Measurements from ENCODE around the gene CAPN9.
"Not testable (repeated sequence)": the region's sequence is repeated elsewhere in the genome, so short reads cannot be mapped to it uniquely, and the experiment has no call there.

The CAPN9 gene

DNA sequence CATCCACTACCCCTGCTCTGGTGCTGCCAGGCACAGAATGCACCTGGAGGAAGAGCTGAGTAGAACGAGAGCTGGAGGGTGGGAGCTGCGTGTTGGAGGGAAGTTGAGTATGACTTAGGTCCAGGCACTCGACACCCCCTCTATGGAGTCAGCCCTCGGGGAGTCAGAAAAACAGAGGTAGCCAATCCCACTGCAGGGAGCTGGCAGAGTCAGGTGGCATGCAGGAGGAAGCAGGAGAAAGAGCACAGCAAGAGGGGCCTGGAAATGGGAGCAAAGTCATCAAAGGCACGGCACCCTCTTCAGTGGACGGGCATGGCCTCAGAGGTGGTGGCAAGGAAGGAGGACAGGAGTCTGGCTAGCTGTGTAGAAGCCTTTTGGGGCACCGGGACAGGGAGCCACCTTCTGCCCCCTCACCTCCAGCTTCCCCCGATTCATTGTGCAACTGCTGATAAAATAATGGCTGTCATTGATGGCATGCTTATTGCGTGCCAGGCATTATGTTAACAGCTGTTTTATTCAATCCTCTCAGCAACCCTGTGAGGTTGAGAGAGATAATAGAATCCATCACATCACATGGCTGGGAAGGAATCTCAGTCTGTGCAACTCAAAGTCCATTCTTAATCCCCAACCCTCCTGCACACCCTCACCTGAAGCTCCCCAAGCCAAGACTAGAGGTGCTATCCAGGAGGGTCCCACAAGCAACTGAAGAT is 79.1 kb downstream of the CAPN9 start:
- DNase-seq: no peak

DNA sequence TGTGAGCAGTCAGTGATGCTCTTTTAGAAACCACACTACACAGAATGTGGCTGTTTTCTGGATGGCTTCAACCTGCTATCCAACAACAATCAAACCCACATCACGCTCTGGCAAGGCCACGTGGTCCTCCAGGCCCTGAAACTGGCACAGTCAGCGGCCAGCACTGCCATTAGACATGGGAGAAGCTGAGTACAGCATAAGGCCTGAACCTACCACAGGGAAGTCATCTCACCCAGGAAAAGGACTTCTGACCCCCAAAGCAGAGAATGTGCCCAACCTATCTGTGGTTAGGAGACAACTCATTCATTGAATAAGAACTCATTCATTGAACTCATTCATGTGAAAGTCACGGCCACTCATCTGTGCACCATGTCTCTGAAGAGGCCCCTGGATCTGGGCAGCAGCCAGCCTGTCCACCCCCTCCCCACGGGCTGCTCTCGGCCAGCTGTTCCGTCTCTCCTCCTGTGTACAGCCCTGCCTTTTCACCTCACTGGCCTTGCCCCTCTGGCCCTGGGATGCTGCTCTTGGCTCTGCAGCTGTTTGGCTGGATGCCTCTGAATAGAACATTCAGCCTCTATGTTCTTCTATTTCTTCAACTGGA is 80.0 kb downstream of the CAPN9 start:
- peak; percentile 5 for DNase-seq

DNA sequence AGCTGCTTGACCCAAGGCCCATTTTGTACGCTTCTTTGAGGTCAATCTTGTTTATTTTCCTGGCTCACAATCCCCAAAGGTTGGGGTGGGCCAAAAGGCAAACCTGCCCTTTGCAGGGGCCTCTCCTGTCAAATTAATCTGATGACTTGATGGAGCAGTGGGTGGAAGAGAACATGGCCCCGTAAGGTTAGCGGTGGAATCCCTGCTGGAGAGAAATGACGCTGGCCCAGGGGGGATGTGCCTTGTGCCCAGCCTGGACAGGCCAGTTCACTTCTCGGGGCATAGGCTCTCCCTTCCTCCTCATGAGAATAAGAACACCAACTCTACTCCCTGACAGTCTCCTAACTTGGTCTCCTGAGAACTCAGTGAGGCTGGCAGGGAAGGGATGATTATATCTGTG is 80.6 kb downstream of the CAPN9 start:
- no peak for DNase-seq

DNA sequence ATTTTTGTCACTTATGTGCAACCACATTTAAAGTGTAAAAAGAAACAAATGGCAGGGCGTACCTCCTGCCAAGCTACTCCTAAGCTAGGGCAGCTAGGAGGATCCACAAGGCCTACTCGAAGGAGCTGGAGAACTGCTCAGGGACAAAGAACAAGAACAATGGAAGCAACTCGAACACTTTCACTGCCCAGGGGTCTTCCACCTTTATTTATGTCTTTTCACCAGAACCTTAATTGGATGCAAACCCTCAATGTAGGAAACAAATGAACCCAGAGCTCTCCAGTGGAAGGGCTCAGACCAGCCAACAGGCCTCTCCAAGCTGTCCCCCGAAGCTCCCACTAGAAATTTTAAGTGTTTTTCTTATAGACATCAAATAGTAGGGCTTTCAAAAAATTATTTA is 81.2 kb downstream of the CAPN9 start:
- DNase-seq: no peak

DNA sequence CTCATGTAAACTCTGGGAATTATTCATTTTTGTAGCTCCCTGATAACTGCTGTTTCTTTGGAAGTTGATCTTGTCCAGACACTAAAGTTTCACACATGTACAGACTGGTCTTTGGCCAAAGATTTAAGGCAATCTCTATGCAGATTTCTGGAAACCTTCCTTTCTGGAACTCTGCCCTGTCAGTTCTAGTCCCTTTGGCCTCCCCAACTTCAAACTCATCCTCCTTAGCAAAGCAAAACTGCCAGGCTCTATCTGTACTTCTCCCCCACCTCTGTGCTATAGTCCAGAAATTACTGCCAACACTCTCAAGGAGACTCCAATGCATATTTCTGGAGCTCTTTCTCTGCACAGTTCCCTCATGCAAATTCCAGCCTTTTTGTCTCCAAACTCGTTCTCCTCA is 84.6 kb downstream of the CAPN9 start:
- DNase-seq: no peak

DNA sequence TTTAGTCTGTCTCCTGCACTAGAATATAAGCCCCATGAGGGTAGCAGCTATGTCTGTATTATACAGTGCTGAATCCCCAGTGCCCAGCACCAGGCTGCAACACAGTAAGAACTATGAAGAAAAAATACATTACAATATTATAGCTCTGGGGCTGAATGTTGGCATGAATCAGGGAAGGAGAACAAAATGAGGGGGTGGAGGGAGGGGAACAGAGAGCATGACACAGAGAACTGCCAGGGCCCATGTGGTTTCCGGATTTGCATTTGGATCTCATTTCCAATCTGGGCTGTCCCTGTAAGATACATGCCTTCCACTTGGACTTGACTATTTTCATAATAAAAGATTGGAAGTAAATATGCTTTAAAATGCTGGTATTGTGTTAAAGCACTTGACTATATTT is 85.3 kb downstream of the CAPN9 start:
- no peak for DNase-seq

DNA sequence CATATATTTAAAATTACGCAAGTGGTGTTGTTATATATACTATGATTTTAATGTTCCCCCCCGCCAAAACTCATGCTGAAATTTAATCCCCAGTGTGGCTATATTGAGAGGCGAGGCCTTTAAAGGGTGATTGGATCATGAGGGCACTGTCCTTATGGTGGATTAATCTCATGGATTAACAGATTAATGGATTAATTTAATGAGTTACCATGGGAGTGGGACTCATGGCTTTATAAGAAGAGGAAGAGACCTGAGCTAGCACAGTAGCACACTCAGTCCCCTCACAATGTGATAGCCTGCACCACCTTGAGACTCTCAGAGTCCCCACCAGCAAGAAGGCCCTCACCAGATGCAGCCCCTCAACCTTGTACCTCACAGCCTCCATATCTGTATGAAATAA is 86.3 kb downstream of the CAPN9 start:
- DNase-seq: no peak

DNA sequence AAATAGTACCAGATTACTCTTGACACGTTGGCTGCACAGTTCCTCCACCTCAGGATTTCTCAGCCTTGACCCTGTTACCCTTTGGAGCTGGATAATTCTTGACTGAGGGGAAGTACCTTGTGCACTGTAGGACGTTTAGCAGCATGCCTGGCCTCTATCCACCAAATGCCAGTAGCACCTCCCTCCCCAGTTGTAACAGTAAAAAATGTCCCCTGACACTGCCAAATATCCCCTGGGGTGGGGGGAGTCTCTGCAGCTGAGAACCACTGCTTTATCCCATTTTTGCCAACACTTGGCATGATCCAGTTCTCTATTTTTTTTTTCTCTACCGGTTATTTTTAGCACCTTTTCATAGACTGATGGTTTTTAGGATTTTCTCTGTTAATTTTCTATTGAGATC is 87.1 kb downstream of the CAPN9 start:
- DNase-seq: no peak

DNA sequence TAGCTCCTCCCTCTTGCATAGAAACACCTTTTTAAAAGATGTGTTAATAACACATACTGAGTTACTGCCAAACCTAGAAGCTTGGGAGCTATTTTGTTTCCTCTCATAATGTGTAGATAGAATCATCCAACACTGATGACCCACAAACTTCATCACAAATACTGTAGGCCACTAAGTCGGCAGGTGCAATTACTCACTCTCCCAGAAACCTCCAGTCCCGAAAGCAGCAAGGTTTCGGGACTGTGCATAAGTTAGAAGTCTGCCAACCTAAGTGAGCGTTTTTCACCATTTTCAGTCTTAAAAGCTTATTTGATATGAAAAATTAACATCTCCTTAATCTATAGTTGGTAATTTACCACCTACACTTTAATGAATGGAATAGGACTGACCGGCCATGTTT is 89.2 kb downstream of the CAPN9 start:
- no peak for DNase-seq

DNA sequence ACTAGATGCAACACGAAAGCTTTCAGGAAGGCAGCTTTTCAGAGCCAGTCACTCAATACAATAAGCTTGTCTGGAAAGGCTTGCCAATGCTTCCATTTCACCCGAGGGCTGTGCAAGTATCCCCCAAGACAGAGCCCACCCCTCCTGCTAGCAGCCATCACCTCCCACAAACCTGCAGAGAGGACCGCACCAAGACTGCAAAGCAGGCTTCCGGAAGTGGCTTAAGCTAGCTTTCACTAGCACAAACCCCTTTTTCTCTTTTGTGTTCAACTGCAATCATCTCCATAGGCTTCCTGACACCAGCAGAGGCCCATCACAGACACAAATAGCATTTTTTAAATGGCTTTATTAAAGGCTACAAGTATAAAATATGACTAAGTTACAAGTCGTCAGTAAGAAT is 89.6 kb downstream of the CAPN9 start:
- no peak for DNase-seq

DNA sequence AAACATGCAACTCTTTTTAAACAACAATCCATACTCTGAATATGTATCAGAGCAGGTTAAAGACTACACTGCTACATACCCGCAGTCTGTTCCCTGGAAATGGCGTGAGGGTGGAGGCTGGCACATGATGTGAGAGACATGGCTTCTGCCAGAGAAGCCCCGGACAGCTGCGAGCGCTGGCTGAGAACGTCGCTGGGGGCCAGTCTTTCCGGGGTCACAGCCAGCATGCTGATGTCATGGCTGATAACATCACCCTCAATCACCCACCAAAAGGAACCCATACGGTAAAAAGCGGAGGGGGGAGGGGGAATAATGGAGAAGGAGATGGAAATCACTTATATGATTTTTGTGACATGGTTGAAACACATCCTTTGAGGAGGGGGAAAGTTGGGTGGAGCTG is 92.0 kb downstream of the CAPN9 start:
- DNase-seq: no peak

DNA sequence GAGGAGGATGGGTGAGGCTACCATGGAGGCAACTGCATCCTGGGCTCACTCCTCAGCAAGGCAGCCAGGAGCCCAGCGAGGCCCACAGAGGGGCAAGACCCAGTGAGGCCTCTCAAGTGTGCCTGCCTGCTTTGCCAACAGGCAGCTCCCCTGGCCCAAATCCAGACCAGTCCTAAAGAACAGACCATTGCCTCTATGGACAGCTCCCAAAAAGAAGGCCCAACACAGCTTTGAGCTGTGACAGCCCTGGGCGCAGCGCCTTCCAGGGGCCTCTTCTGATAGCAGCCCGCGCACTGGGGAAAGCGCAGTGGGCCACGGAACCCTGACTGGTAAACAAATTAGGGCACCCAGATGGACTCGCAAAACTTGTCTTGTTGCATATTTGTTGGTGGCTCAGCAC is 95.6 kb downstream of the CAPN9 start:
- no peak for DNase-seq

DNA sequence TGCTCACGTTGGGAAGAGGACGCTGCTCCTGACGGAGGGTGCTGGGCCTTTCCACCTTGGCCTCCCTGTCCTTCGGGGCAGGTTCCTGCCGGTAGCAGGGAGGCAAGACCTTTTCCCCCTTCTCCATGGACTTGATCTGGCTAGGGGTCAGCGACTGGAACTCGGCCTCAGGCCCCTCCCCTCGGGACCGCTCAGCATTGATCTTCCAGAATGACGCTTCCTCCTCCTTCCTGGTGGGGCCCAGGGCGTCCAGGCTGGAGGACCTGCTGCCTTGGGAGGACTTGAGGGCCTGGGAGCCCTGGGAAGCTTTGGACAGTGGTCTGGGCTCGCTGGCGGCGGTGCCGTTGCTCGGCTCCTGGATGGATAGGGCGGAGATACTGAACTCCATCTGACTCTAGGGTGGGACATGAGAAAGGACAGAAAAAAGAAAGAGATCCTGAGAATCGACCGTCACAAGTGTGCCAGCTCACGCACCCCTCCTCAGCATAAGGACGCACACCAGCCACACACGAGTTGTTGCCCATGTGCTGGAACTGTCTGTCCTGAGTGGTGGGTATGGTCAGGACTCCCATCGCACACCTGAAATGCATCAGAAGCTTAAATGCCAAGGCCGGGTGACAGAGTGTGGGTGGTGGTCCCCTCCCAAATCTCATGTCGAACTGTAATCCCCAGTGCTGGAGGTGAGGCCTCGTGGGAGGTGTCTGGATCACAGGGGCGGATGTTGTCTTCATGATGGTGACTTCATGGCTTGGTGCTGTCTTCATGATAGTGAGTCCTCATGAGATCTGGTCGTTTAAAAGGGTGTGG is 96.5 kb downstream of the CAPN9 start:
- DNase-seq: no peak

DNA sequence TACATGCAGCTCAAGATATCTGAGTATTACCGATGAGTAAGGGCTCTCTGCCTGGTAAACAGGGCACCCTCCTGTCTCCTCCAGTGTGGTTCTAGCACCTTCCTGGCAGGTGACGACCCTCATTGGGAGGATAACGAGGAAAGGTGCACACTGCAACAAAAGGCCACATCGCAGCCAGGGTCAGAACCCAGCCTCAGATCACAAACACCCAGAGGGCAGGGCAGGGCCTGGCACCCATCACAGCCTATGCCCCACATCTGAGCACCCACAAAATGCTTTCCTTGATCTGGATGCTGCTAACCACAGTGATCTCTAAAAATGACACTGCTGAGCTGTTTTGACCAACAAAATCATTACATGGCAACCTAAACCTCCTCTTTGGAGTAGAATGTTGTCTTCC is 97.4 kb downstream of the CAPN9 start:
- no peak for DNase-seq

DNA sequence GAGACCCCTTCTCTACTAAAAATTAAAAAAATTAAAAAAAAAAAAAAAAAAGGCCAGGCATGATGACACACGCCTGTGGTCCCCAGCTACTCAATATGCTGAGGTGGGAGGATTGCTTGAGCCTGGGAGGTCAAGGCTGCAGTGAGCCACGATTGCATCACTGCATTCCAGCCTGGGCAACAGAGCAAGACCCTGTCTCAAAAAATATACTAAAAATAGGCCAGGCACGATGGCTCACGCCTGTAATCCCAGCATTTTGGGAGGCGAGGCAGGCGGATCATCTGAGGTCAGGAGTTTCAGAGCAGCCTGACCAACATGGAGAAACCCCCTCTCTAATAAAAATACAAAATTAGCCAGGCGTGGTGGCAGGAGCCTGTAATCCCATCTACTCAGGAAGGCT is 98.0 kb downstream of the CAPN9 start:
- DNase-seq: not testable (repeated sequence)

DNA sequence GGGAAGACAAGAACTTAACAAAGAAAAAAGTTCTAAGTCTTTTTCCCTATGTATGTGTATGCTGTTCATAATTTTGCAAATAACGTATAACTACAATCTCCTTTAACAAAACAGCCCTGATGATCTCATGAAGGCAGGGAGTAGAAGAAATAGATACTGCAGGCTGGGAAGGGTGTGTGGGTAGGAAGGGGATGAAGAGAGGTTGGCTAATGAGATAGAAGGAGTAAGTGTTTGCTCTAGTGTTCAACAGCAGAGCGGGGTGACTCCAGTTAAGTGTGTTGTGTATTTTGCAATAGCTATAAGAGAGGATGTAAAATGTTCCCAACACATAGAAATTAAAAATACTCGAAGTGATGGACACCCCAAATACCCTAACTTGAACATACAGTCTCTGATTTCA is 101.0 kb downstream of the CAPN9 start:
- DNase-seq: no peak

DNA sequence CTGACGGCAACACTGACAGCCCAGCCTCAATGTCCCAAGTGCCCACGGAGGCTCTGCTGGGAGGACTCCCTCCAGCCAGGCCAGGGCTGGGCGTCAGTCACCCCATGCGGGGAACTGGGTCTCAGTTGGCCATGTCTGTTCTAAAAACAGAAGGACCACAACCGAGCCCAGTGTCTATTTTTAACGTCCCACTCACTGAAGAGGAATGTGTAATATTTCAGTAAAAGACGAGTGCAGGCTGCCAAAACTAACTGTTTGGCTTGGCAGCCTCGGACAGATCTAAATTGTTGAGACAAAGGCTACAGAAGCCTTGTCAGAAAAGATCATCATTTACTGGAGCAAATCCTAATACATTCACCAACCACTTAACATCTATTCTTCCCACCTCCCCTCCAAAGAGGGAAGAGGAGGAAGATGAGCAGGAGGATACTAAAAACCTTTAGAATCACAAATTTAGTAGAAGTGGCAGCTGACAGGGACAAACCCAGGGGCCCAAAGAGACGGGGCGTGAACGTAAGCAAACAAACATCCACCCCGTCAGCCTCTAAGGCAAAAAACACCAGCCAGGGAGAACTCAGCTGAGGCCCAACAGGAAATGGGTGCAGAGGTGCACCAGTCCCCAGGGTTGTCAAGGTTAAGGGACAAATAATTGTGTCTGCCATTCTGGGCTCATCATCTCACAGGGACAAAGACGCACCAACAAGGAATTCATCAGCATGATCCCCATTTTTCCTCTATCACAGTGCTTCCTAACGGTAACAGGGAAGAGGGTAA is 102.5 kb downstream of the CAPN9 start:
- DNase-seq: no peak

DNA sequence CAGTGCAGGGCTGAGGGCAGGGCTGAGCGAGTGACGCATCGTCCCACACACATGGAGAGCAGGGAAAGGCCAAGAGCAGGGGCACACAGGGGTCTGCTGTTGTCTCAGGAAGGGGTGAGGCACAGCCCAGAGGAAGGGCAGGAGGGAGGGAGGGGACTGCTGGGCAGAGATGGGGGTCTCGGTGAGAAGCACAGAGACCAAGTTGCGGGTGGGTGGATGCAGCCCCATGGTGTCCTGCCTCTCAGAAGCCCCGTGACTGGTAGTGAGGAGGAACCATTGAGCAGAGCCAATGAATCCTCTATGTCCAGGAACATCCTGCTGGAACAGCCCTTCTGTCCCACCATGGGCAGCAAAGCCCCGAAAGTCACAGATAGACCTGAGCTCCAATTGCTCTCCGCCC is 103.4 kb downstream of the CAPN9 start:
- no peak for DNase-seq

DNA sequence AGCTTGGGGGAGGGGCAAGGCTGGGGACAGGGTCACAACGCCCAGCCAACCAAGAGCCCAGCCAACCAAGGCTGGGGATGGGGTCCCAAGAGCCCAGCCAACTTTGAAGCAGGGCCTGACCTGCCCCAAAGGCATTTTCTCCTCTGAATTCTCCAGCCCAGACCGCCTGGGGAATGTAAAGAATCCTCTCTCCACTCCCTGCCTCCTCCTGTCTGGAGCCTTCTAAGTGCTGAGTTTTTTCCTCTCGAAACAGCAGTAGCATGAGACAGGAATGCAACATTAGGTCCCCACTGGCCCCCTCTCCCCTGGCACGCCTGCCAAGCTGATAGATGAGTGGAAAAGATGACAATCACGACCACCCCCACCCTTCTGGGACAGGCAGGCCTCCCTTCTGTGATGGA is 104.1 kb downstream of the CAPN9 start:
- DNase-seq: no peak
